Panc1 (cell line): Measurements from ENCODE around the gene CDR2L. TPM values are rescaled to one million over a fixed set of nuclear protein-coding genes. Genes with fewer than 3 reads are reported as not detected.

Source experiments
- ATAC-seq: fragments of 200-7000 bp; cut with Tn5 transposase; 2 replicates; pipeline ENCODE4 v1.9.1; 2020; ENCODE audit warnings: mild to moderate bottlenecking, moderate library complexity
- BruUV-seq: library from RNA; stranded (reverse); fragments of 400-500 nt; replicated peaks from 2 replicates; lab custom pipeline; 2021; lab: Mats Ljungman, UMichigan
- CTCF ChIA-PET: fragments of 300-600 bp; sonication (Branson Sonifier 250); formaldehyde crosslinking; loops from one replicate; lab custom pipeline; 2022; ENCODE audit warnings: antibody characterized with exemption; lab: Charles Lee
- POLR2A ChIA-PET: fragments of 300-600 bp; sonication (Branson Sonifier 250); formaldehyde crosslinking; loops from one replicate; lab custom pipeline; 2022; ENCODE audit warnings: antibody characterized with exemption; lab: Charles Lee
- DNase-seq: peaks from one replicate; pipeline ENCODE4 v3.0.0-alpha.2; 2010; ENCODE audit warnings: low read depth, low spot score
- H3K27ac ChIP-seq: 2 replicates; pipeline ENCODE4 v1.5.1; 2011; ENCODE audit warnings: mild to moderate bottlenecking, low read length, inconsistent platforms
- H3K27me3 ChIP-seq: fragments of 200-500 bp; sonication (Bioruptor generic); 2 replicates; pipeline ENCODE4 v1.6.0; 2014; ENCODE audit warnings: low read length, inconsistent platforms; ENCODE audit not compliant: control insufficient read depth, insufficient read depth
- H3K36me3 ChIP-seq: fragments of 200-500 bp; sonication (Bioruptor generic); 2 replicates; pipeline ENCODE4 v1.5.1; 2014; ENCODE audit warnings: inconsistent platforms, mild to moderate bottlenecking, low read length, moderate library complexity; ENCODE audit not compliant: control insufficient read depth, insufficient read depth
- H3K4me1 ChIP-seq: 2 replicates; pipeline ENCODE4 v1.5.1; 2011; ENCODE audit warnings: inconsistent platforms, mild to moderate bottlenecking, low read length, moderate library complexity; ENCODE audit not compliant: control insufficient read depth, insufficient read depth
- H3K4me3 ChIP-seq, 2 experiments: 2 replicates each; pipeline ENCODE4 v1.5.1; 2011 to 2012; ENCODE audit warnings: low read depth in 2 of 2, low read length in 2 of 2, mild to moderate bottlenecking in 2 of 2, inconsistent platforms in 1 of 2, moderate library complexity in 1 of 2
- H3K9me3 ChIP-seq: fragments of 200-500 bp; sonication (Bioruptor generic); 2 replicates; pipeline ENCODE4 v1.5.1; 2014; ENCODE audit warnings: low read depth, mild to moderate bottlenecking, inconsistent platforms, low read length, moderate library complexity; ENCODE audit not compliant: control insufficient read depth, insufficient read depth
- POLR2AphosphoS5 ChIP-seq: IDR thresholded peaks from 2 replicates; pipeline ENCODE4 v1.6.1; 2012; ENCODE audit warnings: mild to moderate bottlenecking, low read depth, low read length, moderate library complexity
- SIN3A ChIP-seq: IDR thresholded peaks from 2 replicates; pipeline ENCODE4 v1.6.1; 2012; ENCODE audit warnings: low read depth, mild to moderate bottlenecking, low read length, moderate library complexity, borderline replicate concordance; ENCODE audit not compliant: insufficient read depth
- TCF7L2 ChIP-seq: IDR thresholded peaks from 2 replicates; pipeline ENCODE4 v1.6.1; 2011; ENCODE audit warnings: mild to moderate bottlenecking, low read depth, low read length, inconsistent platforms
- in situ Hi-C: cut with HindIII; loops from 2 replicates; pipeline ENCODE4 v1.10.0; 2016; ENCODE audit warnings: low sequenced_read_pairs, low pct_unique_long_range_greater_than_20kb
- intact Hi-C: fragments of 100-400 bp; cut with micrococcal nuclease; formaldehyde crosslinking; loops from one replicate; pipeline ENCODE4 v1.10.0; 2022; ENCODE audit not compliant: unreplicated experiment
- total RNA-seq: library from RNA; stranded (reverse); gene quantifications from one replicate; pipeline ENCODE4 v1.2.1, GENCODE V29; 2021; ENCODE audit not compliant: unreplicated experiment
- TF ChIP-seq, protein P1 (sequence below): fragments of 450-650 bp; IDR thresholded peaks from 2 replicates; pipeline ENCODE4 v1.5.1; 2017; ENCODE audit warnings: mild to moderate bottlenecking
- TF ChIP-seq, protein P2 (sequence below), 2 experiments: IDR thresholded peaks; 2 replicates each; pipeline ENCODE4 v1.6.1; 2011 to 2012; ENCODE audit warnings: low read depth in 2 of 2, control low read depth in 1 of 2, low read length in 1 of 2, mild to moderate bottlenecking in 1 of 2, moderate library complexity in 1 of 2; ENCODE audit not compliant: insufficient read depth in 1 of 2

CDR2L gene
- total RNA-seq, 1 experiment from 2014 or later: 32.0 TPM

DNA sequence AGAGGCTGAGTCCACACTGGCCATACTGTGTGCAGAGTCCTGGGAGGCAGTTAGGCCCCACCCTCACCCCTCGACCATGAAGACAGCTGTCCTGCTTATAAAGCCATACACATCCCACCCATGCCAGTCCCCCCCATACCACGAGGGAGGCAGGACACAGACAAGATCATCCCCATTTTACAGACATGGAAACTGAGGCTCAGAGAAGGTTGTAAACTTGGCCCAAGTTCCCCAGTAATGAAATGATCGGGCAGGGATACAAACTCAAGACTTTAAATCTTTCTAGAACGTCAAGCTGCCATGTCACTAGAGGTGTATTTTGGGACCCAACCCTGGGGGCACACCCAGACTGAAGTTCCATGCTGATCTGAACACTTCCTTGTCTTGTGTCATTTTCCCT, 31.3 kb upstream of the CDR2L start:
- POLR2A ChIA-PET: no interaction called here
- no peak overlapping the region for H3K4me3 ChIP-seq

DNA sequence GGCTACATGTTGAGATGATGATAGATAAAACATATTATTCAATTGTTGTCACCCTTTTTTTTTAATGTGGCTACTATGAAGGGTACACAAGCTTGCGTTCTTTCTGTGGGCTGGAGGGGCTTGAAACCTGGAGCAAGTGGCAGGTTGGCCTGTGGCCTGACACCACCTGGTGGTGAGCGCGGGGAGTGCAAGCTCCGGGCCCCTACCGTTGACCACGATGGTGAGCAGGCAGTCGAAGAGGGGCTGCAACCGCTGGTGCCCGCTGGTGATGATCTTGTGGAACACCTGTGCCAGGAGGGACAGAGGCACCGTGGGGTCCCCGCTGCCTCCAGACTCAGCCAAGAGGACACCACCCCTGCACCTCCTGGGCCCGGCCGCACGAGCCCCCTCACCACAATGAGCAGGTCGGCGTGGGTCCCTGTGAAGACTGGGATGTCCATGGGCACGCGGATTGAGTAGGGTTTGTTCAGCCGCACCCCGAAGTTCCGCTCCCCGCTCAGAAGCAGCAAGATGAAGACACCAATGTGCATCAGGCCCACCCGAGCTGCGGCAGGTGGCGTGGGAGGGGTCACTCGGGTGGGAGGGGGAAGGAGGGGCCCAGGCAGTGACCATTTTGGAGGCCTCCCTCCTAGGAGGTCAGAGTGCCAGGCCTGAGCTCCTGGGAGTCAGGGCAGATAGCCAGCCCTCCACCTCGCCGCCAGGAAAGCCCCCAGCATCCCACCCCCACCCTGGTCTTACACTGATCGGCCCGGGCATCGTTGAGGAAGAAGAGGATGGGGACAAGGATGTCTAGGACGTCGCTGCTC, 29.3 kb upstream of the CDR2L start:
- intact Hi-C loops: no loop called here
- DNase-seq (no peak), ATAC-seq (peak; percentile 59)
- H3K9me3 ChIP-seq: no peaks in the 10 kb centered on the region
- no TSS peak for BruUV-seq
- ChIA-PET POLR2A (no interaction called here), CTCF (interaction anchor here (0.5 to 4.9 kb wide), 15 partner anchors 11 to 1767 kb away, joined by 3 to 30 read pairs (median 5); partner anchors contain the start of genes HID1 and OTOP2)
- H3K4me3 ChIP-seq: no peak overlapping the region
- H3K36me3 ChIP-seq: no peaks in the 10 kb centered on the region
- TF ChIP-seq, protein P1, sequence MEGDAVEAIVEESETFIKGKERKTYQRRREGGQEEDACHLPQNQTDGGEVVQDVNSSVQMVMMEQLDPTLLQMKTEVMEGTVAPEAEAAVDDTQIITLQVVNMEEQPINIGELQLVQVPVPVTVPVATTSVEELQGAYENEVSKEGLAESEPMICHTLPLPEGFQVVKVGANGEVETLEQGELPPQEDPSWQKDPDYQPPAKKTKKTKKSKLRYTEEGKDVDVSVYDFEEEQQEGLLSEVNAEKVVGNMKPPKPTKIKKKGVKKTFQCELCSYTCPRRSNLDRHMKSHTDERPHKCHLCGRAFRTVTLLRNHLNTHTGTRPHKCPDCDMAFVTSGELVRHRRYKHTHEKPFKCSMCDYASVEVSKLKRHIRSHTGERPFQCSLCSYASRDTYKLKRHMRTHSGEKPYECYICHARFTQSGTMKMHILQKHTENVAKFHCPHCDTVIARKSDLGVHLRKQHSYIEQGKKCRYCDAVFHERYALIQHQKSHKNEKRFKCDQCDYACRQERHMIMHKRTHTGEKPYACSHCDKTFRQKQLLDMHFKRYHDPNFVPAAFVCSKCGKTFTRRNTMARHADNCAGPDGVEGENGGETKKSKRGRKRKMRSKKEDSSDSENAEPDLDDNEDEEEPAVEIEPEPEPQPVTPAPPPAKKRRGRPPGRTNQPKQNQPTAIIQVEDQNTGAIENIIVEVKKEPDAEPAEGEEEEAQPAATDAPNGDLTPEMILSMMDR: peak; percentile 98
- TF ChIP-seq TCF7L2 (no peak), POLR2AphosphoS5 (no peak)
- TF ChIP-seq, protein P2, sequence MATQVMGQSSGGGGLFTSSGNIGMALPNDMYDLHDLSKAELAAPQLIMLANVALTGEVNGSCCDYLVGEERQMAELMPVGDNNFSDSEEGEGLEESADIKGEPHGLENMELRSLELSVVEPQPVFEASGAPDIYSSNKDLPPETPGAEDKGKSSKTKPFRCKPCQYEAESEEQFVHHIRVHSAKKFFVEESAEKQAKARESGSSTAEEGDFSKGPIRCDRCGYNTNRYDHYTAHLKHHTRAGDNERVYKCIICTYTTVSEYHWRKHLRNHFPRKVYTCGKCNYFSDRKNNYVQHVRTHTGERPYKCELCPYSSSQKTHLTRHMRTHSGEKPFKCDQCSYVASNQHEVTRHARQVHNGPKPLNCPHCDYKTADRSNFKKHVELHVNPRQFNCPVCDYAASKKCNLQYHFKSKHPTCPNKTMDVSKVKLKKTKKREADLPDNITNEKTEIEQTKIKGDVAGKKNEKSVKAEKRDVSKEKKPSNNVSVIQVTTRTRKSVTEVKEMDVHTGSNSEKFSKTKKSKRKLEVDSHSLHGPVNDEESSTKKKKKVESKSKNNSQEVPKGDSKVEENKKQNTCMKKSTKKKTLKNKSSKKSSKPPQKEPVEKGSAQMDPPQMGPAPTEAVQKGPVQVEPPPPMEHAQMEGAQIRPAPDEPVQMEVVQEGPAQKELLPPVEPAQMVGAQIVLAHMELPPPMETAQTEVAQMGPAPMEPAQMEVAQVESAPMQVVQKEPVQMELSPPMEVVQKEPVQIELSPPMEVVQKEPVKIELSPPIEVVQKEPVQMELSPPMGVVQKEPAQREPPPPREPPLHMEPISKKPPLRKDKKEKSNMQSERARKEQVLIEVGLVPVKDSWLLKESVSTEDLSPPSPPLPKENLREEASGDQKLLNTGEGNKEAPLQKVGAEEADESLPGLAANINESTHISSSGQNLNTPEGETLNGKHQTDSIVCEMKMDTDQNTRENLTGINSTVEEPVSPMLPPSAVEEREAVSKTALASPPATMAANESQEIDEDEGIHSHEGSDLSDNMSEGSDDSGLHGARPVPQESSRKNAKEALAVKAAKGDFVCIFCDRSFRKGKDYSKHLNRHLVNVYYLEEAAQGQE (IDR thresholded peaks at IDR 0.05; ENCODE audit: insufficient read depth in 1 of 2, low read depth in 2 of 2, low read length in 1 of 2): peak in 1 of 2 experiments; percentile 47; a peak in 1 of 4 replicates
- peaks cover 3% of the 10 kb centered on the region; the same call in 1 of the 2 replicates for H3K4me1 ChIP-seq
- H3K27ac ChIP-seq: no peak overlapping the region
- no peaks in the 10 kb centered on the region for H3K27me3 ChIP-seq
- in situ Hi-C loops: no loop called here

More for the DNA sequence above, 31.3 kb upstream of the CDR2L start:
- Histone ChIP-seq H3K27me3 (no peaks in the 10 kb centered on the region), H3K27ac (no peak overlapping the region), H3K4me1 (peaks cover 3% of the 10 kb centered on the region; the same call in 1 of the 2 replicates), H3K36me3 (no peaks in the 10 kb centered on the region), H3K9me3 (no peaks in the 10 kb centered on the region)
- DNase-seq (no peak), ATAC-seq (no peak)
- CTCF ChIA-PET: interaction anchor here (0.7 to 4.9 kb wide), 3 partner anchors 27 to 36 kb away, joined by 3 to 30 read pairs (median 15); partner anchors contain the start of gene OTOP2
- intact Hi-C loops: no loop called here
- TF ChIP-seq, protein P2 (IDR thresholded peaks at IDR 0.05; ENCODE audit: insufficient read depth in 1 of 2, low read depth in 2 of 2, low read length in 1 of 2): no peak
- no peak for TF ChIP-seq TCF7L2
- TF ChIP-seq, protein P1: no peak
- no peak for TF ChIP-seq SIN3A
- TF ChIP-seq POLR2AphosphoS5: no peak
- no TSS peak for BruUV-seq
- in situ Hi-C loops: no loop called here
